Femur (tissue), 1 donor: ENCODE measurements around the gene RAB35.

Source experiments
- DNase-seq: peaks from one replicate; pipeline ENCODE4 v3.0.0-alpha.2; 2017

Gene RAB35

GRCh38 chr12:120081641-120082040 is 34.9 kb downstream of the RAB35 start:
- DNase-seq, result no peak

- no peak for DNase-seq
These were observed 36.8 kb downstream of the RAB35 start for GRCh38 chr12:120079411-120080400.

- no peak for DNase-seq
These were observed 37.7 kb downstream of the RAB35 start for GRCh38 chr12:120078868-120079267.

GRCh38 chr12:120077260-120077659 is 39.3 kb downstream of the RAB35 start:
- no peak for DNase-seq

GRCh38 chr12:120076651-120077050 is 39.9 kb downstream of the RAB35 start:
- no peak for DNase-seq

GRCh38 chr12:120075034-120075616 is 41.4 kb downstream of the RAB35 start:
- no peak for DNase-seq

GRCh38 chr12:120072472-120073249 is 43.9 kb downstream of the RAB35 start:
- DNase-seq, result no peak

GRCh38 chr12:120071493-120072020 is 45.0 kb downstream of the RAB35 start:
- no peak for DNase-seq

GRCh38 chr12:120069278-120069677 is 47.3 kb downstream of the RAB35 start:
- DNase-seq, result no peak

GRCh38 chr12:120067901-120068300 is 48.7 kb downstream of the RAB35 start:
- no peak for DNase-seq

- no peak for DNase-seq
These were observed 49.3 kb downstream of the RAB35 start for GRCh38 chr12:120067084-120067869.

GRCh38 chr12:120066341-120066740 is 50.2 kb downstream of the RAB35 start:
- DNase-seq, result no peak

- DNase-seq, result no peak
These were observed 51.1 kb downstream of the RAB35 start for GRCh38 chr12:120065472-120065871.

GRCh38 chr12:120064054-120064940 is 52.3 kb downstream of the RAB35 start:
- no peak for DNase-seq

- DNase-seq, result no peak
These were observed 53.5 kb downstream of the RAB35 start for GRCh38 chr12:120062976-120063579.

GRCh38 chr12:120061575-120062214 is 54.9 kb downstream of the RAB35 start:
- no peak for DNase-seq

GRCh38 chr12:120060717-120061116 is 55.8 kb downstream of the RAB35 start:
- no peak for DNase-seq

GRCh38 chr12:120060196-120060595 is 56.4 kb downstream of the RAB35 start:
- DNase-seq, result no peak

GRCh38 chr12:120056739-120057138 is 59.8 kb downstream of the RAB35 start:
- DNase-seq, result no peak
